Epithelial cell of proximal tubule (primary cell): Measurements from ENCODE around the gene PCMT1. TPM values are rescaled to one million over a fixed set of nuclear protein-coding genes. Genes with fewer than 3 reads are reported as not detected.

Experiments used
- DNase-seq: peaks from one replicate; pipeline ENCODE4 v3.0.0-alpha.2; 2011; ENCODE audit warnings: low read depth
- H3K4me3 ChIP-seq: 2 replicates; pipeline ENCODE4 v1.5.1; 2011; ENCODE audit warnings: low read depth, mild to moderate bottlenecking, low read length
- CTCF ChIP-seq: conservative IDR thresholded peaks from 2 replicates; pipeline ENCODE4 v1.5.1; 2012; ENCODE audit warnings: low read depth, mild to moderate bottlenecking, low read length
- total RNA-seq: library from RNA; depleted of rRNA; stranded (reverse); fragments of >200 nt; gene quantifications from 2 replicates; pipeline ENCODE4 v1.2.3, GENCODE V29; 2015

PCMT1 gene
- total RNA-seq, 1 donor from 2014 or later, result 110 TPM

GRCh38 chr6:149717588-149718458 lies 31.7 kb upstream of the PCMT1 start, which contains the start of gene LATS1:
TSS of gene LATS1 (minus strand) at chr6:149718101. CDS start at chr6:149702126, 15,975 bp downstream.
- peak within 1 kb of the TSS; percentile 90 for H3K4me3 ChIP-seq
- DNase-seq, result no peak
- TF ChIP-seq CTCF, result no peak

- no peak for DNase-seq
- TF ChIP-seq CTCF, result no peak
- H3K4me3 ChIP-seq, result no peak overlapping the region
Measured at GRCh38 chr6:149719531-149719930, 30.0 kb upstream of the PCMT1 start.

GRCh38 chr6:149723262-149723661 lies 26.3 kb upstream of the PCMT1 start:
- TF ChIP-seq CTCF, result no peak

GRCh38 chr6:149723771-149724417 lies 25.6 kb upstream of the PCMT1 start:
- peak; percentile 66 for DNase-seq
- TF ChIP-seq CTCF, result peak; percentile 92
- no peak overlapping the region for H3K4me3 ChIP-seq

More at GRCh38 chr6:149723262-149723661, 26.3 kb upstream of the PCMT1 start:
- no peak overlapping the region for H3K4me3 ChIP-seq
- DNase-seq, result no peak

GRCh38 chr6:149725785-149726184 lies 23.8 kb upstream of the PCMT1 start:
- H3K4me3 ChIP-seq, result no peak overlapping the region
- no peak for TF ChIP-seq CTCF
- no peak for DNase-seq

- H3K4me3 ChIP-seq, result no peak overlapping the region
- TF ChIP-seq CTCF, result no peak
Measured at GRCh38 chr6:149727793-149728498, 21.6 kb upstream of the PCMT1 start.

More at GRCh38 chr6:149727793-149728498, 21.6 kb upstream of the PCMT1 start:
- DNase-seq, result no peak
